Measurements from ENCODE around the gene BICRA.
"Not testable (repeated sequence)": the region's sequence is repeated elsewhere in the genome, so short reads cannot be mapped to it uniquely, and the experiment has no call there.

The BICRA gene

DNA sequence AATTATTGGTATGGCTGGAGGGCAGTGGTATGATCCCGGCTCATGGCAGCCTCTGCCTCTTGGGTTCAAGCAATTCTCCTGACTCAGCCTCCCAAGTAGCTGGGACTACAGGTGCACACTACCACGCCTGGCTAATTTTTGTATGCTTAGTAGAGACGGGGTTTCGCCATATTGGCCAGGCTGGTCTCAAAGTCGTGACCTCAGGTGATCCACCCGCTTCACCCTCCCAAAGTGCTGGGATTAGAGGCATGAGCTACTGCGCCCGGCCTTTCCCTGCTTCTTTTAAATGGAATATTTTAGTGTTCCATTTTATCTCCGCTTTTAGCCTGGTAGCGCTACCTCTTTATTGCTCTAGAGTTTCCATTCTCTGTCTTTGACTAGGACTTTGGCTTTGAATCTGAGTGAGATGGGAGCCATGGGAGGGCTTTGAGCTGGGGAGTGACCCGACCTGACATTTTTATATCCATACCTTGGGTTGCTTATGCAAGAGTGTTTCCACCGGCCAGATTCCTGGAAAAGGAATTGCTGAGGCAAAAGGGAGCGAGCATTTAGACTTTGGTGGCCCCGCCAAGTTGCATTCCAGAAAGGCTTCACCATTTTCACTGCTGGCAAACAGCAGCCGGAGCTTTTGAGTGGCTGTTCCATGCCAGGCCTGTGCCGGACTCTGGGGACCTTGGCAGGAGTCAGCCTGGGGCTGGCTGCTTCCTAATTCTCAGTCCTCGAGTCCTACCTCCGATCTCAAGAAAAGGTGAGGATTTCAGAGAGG lies 22.9 kb downstream of the BICRA start:
- no peak for DNase-seq (ENCODE audit: low read depth)

DNA sequence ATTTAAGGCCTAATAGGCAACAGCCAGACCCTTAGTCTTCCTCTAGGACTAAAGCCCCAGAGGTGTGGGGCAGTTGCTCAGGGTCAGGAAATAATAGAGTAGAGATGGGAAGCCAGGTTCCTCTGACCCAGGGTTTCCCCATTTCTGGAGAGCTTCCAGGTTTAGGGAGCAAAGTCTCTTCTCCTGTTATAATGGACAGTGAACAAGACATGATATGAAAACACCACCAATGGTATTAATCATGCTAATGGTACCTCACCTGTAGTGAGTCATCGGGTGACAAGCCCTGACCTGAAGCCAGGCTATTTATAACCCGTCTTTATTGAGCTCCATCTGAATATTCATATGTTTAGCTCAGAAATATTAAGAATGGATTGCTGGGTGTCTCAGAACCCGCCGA lies 24.6 kb downstream of the BICRA start:
- DNase-seq (ENCODE audit: low read depth), result no peak

DNA sequence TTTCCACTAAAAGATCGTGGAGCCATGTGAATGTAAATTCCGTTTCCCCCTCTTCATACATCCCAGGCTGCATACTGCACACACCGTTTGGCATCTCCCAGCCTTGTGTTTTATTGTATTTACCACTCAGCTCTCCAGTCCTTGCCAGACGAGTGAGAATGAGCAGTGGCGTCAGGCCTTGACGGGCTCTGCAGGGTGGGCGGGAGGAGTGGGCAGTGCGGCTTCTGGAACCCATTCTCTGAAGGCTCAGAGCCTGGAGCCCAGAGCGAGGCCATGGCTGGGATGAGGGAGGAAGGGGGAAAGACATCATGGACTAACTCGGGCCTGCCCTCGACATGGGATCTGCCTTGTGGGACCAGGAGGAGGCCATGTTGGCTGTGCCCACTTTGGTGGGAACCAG lies 25.1 kb downstream of the BICRA start:
- DNase-seq (ENCODE audit: low read depth), result no peak

DNA sequence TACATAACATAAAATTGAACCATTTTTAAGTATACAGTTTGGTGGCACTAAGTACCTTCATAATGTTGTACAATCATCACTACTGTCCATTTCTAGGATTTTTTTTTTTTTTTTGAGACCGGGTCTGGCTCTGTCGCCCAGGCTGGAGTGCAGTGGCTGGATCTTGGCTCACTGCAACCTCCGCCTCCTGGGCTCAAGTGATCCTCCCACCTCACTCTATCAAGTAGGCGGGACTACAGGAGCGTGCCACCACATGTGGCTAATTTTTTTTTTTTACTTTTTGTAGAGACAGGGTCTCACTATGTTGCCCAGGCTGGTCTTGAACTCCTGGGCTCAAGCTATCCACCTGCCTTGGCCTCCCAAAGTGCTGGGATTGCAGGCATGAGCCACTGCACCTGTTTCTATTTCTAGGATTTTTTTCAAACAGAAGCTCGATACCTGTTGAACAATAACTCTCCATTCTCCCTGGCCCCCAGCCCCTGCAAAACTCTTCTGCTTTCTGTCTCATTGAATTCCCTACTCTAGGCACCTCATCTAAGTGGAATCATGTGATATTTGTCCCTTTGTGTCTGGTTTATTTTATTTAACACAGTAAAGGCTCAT lies 26.3 kb downstream of the BICRA start:
- not testable (repeated sequence) for DNase-seq (ENCODE audit: low read depth)

DNA sequence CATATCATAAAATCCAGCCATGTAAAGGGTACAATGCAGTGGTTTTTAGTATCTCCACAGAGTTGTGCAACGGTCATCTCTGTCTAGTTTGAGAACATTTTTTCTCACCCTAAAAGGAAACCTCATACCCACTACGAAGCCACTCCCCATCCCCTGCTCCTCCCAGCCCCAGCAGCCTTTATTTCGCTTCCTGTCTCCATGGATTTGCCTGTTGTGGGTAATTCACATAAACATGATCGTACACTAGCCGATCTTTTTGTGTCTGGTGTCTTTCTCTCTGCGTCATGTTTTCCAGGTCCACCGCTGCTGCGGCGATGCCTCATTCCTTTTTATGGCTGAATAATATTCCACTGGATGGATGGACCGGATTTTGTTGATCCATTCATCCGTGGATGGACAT lies 28.6 kb downstream of the BICRA start:
- peak; percentile 90 for DNase-seq (ENCODE audit: low read depth)

DNA sequence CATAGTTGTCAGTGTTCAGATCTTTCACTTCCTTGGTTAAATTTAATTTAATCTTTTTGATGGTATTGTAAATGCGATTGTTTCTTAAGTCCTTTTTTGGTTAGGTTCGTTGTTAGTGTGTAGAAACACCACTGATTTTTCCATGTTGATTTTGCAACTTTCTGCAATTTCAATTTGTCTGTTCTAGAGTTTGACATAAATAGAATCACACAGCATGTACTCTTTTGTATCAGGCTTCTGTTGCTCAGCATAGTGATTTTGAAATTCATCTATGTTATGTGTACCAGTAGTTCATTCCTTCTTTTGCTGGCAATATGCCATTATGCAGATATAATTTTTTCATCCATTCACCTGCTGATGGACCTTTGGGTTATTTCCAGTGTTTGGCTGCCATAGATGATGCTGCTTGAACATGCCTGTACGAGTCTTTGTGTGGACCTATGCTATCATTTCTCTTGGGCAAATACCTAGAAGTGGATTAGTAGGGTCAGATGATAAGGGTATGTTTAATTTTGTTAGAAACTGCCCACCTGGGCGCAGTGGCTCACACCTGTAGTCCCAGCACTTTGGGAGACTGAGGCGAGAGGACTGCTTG lies 33.1 kb downstream of the BICRA start:
- DNase-seq (ENCODE audit: low read depth), result peak; percentile 43

DNA sequence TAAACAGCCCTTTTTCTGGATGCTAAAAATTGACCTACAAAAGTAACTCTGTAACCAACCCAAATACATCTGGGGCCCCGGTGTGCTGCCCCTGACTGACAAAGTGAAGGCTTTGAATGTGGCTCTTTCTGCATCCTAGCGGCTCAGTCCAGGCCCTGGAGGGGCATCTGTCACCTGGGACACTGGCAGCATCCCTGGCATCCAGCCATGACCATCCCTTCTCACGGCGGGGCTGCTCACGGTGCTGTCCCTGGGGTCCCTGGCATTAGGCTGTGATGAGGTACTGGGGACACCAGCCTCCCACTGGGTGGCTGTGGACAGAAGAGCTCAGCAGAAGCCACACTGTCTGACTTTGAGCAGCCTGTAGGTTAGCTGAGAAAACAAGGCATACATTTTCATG lies 34.3 kb downstream of the BICRA start:
- no peak for DNase-seq (ENCODE audit: low read depth)

DNA sequence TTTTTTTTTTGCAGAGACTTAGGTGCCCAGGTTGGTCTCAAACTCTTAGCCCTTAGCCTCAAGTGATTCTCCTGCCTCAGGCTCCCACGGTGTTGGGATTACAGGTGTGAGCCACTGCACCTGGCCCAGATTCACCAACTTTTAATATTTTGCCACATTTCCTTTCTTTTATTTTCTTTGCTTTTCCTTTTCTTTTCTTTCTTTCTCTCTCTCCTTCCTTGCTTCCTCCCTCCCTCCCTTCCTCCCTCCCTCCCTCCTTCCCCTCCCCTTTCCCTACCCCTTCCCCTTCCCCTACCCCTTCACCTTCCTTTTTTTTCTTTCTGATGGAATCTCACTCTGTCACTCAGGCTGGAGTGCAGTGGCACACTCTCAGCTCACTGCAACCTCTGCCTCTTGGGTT lies 35.3 kb downstream of the BICRA start:
- DNase-seq (ENCODE audit: low read depth), result no peak

DNA sequence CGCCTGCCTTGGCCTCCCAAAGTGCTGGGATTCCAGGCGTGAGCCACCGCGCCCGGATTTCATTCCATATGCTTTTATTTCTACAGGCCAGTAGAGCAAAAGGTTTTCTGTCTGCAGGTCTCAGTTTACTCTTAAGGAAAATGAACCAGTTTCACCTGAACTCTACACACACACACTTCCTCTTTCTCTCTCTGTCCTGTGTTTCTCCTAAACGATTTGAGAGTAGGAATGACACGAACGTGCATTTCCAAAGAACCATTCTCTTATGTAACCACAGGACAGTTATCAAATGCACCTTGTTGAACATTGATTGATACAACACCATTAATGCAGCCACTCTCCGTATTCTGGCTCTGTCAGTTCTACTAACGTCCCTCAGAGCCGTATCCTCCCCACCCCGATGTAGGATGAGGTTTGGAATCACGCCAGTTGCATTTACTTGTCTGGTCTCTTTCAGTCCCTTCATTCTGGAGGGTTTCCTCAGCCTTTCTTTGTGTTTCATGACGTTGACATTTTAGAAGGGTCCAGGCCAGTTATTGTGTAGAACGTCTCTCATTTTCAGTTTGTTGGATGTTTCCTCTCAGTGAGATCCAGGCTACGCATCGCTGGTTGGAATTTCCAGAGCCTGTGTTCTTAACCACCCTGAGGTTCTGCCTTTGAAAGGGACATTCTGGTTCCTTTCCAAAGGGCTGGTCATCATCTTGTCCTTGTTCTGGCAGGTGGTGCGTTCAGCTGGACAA lies 36.0 kb downstream of the BICRA start:
- no peak for DNase-seq (ENCODE audit: low read depth)

DNA sequence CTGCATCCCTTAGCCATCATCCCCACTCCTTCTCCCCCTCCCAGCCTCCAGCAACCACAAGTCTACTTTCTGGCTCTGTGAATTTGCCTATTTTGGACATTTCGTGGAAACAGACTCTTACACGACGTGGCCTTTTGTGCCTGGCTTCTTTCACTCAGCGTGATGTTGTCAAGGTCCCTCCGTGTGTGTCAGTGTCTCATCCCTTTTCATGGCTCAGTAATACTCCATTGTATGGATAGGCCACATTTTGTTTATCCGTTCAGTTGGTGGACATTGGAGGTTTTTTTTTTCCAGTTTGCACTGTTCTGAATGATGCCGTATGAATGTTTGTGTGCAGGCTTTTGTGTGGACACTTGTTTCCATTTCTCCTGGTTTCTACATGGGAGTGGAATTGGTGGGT lies 38.0 kb downstream of the BICRA start:
- no peak for DNase-seq (ENCODE audit: low read depth)

DNA sequence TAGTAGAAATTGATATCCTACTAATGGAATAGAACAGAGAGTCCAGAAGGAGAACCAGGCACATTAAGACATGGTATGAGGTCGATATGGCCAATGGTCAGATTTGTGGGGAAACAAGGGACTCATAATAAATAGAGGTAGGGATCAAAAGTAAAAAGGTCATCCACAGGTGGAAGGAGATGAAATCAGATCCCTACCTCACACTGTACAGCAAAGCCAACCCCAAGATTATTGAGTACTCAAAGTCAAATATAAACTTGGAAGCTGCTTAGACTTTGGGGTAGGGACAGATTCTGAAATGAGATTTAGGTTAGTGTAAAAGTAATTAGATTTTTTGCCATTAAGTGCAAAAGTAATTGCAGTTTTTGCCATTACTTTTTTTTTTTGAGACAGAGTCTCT lies 40.7 kb downstream of the BICRA start:
- DNase-seq (ENCODE audit: low read depth), result no peak

DNA sequence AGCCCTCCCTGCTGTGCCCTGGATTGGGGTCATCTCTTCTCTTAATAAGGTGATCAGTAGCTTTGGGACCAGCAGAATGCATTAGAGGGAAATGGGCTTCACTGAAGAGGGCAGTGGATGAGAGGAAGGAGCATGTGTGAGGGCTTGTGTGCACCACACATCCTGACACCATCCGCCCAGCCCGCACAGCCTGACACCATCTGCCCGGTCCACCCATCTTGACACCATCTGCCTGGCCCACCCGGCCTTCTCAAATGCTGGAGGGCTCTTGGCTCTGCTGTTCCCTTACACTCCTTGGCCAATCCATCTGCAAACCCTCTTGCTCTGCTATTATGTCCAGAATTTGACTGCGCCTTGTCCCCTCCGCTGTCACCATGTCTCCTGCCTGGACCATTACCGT lies 41.8 kb downstream of the BICRA start:
- no peak for DNase-seq (ENCODE audit: low read depth)

DNA sequence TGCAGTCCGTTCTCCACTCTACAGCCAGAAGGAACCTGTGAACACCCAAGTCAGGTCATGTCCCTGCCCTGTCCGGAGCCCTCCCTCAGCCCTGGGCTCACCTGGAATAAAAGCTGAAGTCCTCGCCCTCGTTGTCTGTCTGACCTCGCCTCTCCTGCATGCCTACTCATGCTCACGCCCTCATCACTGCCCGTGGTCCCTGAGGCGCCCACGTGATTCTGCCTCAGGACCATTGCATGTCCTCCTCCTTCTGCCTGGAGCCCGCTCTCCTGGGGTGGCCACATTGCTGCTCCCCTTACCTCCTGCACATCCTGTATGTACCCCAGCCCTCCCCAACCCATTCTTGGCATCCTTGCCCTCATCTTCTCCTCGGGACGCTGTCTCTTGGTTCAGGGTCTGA lies 42.2 kb downstream of the BICRA start:
- no peak for DNase-seq (ENCODE audit: low read depth)

DNA sequence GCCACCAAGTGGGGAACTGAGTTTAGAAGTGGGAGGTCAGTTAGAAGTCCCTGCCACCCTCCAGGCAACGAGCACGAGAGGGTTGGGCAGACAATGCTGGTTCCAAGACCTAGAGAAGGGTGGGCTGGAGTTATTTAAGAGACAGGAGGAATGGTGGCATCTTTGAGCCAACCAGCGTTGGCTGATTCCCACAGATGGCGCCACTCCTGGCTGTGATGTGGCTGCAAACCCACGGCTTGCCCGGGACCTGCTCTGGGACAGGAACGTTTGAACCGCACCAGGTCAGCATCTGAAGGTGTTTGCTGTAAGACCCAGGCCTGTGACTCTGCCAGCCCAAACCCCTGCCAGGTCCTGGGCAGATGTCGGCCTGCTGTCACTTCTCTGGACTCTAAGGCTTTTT lies 42.8 kb downstream of the BICRA start:
- DNase-seq (ENCODE audit: low read depth), result no peak

DNA sequence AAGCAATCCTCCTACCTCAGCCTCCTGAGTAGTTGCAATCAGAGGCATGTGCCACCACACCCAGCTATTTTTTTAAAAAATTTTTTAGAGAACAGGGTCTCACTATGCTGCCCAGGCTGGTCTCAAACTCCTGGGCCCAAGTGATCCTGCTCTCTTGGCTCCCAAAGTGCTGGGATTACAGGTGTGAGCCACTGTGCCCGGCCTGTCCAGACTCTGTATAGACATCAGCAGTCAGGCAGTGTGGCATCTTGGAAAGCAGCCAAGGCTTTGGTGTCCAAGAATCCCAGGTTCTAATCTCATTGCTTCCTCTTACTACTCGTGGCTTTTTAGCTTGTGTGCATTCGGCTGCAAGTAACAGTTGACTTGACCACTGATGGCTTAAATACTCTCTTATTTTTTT lies 43.4 kb downstream of the BICRA start:
- no peak for DNase-seq (ENCODE audit: low read depth)

DNA sequence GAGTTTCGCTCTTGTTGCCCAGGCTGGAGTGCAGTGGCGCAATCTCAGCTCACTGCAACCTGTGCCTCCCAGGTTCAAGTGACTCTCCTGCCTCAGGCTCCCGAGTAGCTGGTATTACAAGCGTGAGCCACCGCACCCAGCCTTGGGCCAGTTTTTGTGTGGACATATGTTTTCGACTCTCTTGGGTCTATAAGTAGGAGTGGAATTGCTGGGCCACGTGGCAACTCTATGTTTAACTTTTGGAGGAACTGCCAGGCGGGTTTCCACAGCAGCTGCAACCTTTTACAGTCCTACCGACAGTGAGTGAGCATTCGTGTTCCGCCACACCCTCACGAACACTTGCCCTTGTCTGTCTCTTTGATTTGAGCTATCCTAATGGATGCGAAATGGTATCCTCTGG lies 44.9 kb downstream of the BICRA start:
- DNase-seq (ENCODE audit: low read depth), result no peak

DNA sequence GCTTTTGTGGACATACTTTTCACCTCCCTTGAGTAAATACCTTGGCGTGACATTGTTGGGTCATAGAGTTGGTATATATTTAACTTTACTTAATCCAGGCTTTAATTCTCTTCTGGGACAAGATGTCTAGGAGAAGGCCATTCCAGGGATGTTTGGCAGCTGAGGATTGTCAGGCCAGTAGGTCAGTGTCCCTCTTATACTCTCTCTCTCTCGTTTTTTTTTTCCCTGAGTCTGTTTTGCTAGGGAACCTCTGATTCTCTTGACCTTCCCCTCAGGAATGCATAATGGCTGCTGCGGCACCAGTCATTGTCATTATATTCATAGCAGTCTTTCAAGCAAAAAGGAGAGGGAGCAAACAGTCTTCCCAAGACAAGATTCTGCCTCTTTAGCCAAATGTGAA lies 48.8 kb downstream of the BICRA start:
- DNase-seq (ENCODE audit: low read depth), result no peak

DNA sequence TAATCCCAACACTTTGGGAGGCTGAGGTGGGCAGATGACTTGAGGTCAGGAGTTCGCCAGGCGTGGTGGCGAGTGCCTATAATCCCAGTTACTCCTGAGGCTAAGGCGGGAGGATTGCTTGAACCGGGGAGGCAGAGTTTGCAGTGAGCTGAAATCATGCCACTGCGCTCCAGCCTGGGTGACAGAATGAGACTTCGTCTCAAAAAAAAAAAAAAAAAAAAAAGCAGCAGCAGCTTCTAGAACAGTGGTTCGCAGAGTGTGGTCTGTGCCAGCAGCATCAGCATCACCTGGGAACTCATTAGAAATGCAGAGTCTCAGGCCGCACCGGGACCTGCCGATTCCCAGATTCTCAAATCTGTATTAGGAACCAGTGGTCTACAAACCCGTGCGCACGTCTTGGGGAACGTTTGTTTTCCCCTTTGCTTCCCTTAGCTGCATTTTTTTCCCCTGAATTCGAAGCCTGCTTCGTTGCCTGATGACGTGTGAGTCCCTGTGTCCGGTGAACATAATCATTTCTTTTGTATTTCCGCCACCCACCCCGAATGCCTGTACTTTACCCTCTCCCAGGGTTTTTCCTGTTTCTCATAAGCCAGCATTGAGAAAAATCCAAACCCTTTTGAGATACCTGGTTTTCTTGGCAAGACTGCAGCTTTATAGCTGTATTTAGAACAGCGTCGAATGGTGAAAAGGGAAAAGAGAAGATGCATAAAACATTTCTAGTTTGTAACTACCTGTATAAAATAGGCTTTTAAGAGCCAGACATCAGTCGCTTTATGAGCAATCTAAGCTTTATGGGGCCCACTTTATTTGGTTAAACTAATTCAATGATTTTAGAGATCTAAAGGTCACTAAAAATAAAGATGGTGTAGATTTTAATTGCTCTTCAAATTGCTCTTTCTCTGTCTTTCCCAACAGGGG lies 49.8 kb downstream of the BICRA start:
- peak; percentile 70 for DNase-seq (ENCODE audit: low read depth)

DNA sequence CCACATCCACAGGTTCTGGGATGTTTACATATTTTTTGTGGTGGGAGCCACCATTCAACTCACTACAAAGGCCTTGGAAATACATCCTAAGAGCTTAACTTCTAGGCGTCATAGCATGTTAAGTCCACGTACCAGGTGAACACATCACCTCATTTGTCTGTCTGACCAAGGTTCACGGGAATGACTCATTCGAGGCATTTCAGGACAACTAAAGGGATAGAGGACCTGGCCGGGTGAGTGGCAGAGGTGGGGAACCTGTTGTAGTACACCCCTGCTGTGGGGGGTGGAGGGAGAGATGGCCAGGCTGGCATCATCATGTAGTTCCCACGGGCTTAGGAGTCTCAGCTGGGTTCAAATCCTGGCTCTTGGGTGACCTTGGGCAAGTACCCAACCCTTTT lies 51.5 kb downstream of the BICRA start:
- peak; percentile 18 for DNase-seq (ENCODE audit: low read depth)

DNA sequence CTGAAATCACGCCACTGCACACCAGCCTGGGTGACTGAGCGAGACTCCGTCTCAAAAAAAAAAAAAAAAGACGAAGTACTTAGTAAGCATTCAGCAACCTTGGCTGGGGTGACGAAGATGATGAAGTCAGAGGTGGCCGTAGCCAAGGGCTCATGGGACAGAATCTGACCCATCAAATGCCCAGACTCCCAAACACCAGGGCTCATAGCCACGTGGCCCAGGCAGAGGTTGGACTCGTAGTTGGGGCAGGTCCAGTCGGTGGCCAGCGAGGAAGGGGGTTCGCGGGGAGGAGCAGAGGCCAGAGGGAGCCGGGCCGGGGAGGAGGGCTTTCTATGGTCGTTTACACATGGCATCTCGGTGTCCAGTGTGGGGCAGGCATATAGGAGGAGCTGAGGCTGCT lies 52.2 kb downstream of the BICRA start:
- no peak for DNase-seq (ENCODE audit: low read depth)

DNA sequence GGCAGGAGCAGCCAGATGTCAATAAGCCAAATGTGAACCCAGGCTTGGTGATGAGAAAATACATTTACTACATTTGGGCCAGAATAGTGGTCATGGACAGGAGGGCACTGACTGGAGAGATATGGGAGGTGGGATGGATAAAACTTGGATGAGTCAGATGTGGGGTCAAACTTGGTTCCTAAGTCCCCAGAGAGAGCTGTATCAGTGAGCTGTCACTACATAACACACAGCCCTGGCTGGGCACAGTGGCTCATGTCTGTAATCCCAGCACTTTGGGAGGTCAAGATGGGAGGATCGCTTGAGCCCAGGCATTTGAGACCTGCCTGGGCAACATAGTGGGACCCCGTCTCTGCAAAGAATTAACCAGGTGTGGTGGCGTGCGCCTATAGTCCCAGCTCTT lies 52.7 kb downstream of the BICRA start:
- no peak for DNase-seq (ENCODE audit: low read depth)

DNA sequence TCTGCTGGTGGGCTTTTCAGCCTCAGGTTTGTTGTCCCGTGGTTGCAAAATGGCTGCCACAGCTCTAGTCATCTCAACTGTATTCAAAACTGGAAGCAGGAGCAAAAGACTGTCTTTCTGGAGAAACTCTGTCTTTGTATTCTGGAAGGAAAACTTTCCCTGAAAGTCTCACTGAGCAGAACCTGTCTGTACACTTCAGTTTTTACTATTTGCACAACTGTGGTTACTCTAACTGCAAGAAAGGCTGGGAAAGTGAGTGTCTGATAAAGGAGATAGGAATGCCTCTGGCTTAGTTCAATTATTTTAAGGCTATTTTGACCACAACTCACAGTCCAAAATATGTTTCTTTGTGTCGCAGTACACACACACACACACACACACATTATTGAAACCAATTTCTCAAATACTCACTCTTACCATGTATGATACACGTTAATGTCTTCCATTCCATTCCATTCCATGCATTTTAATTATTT lies 54.5 kb downstream of the BICRA start:
- peak; percentile 95 for DNase-seq (ENCODE audit: low read depth)

Data from iris pigment epithelial cell (primary cell).